HG02798 (cell line): ENCODE results near the gene UBASH3A.

ENCODE experiments used
- ATAC-seq: cut with Tn5 transposase; IDR thresholded peaks from one replicate; pipeline ENCODE4 v1.9.1; 2021; ENCODE audit warnings: mild to moderate bottlenecking; ENCODE audit not compliant: unreplicated experiment, poor library complexity

Gene UBASH3A

DNA sequence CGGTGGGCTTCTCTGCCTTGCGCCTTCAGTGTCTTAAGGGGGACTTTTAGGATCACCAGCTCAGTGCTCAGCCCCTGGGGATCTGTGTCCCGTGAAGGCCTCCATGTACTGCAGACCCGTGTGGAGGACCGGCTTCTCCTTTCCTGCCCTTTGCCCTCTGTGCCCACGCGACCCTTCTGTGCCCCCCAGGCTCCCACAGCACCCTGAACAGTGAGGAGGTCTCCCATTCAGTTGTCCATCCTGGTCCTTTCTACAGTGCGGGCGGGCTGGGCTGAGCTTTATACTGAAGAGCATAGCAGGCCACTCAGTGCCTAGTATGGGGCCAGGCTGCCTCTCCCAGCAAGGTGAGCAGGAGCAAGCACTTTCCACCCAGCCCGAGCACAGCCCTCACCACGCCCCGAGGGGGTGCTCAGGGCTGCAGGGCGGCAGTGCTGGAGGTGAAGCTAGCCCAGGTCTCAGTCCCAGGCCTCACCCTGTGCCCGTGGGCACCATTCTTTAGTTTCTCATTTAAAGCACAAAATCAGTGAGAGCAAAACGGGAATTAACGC, 29.7 kb upstream of the UBASH3A start:
- ATAC-seq, result no peak

DNA sequence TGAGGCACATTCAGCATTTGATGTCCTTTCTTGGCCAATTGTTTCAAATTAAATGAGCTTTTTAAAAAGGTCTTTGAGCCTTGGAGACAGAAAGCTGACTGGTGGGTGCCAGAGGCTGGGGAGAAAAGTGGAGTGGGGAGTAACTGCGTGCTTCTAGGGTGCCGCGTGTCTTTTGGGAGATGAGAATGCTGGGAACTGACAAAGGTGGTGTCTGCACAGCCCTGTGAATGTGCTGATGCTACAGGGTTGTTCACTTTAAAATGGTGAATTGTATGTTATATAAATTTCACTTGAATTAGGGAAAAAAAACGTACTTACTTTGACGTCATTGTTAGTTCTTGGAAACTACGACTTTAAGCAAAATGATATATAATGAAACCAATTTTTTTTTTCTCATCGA, 29.2 kb upstream of the UBASH3A start:
- no peak for ATAC-seq

DNA sequence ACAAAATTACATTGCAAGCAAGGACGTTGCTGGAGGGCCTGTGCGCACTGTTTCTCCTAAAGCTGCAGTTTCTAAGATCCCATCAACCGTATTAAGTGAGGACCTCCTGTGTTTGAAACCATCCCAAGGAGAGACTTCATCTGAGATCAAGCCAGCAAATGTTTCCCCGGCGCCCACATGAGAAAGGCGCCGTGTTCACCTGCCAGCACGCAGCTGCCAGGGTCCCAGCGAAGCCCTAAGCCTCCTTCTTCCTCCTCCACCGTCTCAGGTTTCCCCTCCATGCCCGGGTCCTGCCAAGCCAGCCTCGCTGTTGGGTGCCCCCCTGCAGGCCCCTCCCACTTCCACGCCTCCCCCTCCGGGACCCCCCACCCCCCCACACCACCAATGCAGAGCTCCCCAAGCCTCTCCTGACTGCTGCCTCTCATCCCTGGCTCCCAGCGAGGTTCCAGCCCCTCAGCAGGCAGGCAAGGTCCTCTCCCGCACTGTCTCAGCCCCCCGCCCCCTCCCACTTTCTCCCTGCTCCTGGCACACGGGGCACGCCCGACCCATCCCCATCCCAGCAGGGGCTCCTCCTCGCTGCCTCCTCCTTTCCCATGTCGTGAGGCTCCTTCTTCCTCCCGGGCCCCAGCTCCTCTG, 28.7 kb upstream of the UBASH3A start:
- ATAC-seq, result no peak

- ATAC-seq, result no peak
These were observed 28.2 kb upstream of the UBASH3A start for GRCh38 chr21:42375506-42375905.

DNA sequence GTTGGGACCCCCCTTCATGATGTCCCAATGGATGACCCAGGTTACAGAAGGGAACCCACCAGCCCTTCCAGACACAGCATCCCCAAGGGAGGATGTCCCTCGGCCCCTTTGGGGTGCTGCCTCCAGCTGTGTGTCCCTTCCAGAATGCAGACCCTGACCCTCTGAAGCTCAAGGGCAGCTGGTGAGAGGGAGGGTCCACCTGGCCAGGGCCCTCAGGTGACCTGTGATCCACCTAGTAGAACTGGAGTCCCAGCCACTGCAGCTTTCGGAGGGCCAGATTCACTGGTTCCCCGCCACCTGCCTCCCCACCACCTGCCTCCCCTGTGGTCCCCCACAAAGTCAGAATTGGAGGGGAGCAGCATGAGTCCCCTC, 27.8 kb upstream of the UBASH3A start:
- no peak for ATAC-seq

- ATAC-seq, result no peak
These were observed 27.2 kb upstream of the UBASH3A start for GRCh38 chr21:42376338-42376982.

GRCh38 chr21:42377211-42377950, 26.3 kb upstream of the UBASH3A start:
- no peak for ATAC-seq

DNA sequence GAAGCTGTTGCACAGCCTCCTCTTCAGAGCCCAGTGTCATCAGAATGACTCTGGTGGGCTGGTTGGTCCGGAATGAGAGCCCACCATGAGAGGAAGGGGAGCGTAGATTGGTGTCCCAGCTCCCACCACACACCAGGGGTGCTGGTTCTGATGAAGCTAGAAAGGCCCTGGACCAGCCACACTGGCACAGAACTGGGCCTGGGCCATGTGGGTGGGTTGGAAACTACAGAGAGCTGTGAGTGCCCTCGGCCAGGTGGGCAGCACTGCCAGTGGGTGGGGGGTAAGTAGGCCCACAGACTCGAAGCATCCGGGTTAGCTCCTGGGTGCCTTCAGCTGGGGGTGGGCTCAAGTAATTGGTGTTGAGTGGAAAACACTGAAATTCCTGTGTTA, 25.8 kb upstream of the UBASH3A start:
- ATAC-seq, result no peak

GRCh38 chr21:42378418-42378817, 25.3 kb upstream of the UBASH3A start:
- no peak for ATAC-seq

- no peak for ATAC-seq
These were observed 24.1 kb upstream of the UBASH3A start for GRCh38 chr21:42379426-42380215.

DNA sequence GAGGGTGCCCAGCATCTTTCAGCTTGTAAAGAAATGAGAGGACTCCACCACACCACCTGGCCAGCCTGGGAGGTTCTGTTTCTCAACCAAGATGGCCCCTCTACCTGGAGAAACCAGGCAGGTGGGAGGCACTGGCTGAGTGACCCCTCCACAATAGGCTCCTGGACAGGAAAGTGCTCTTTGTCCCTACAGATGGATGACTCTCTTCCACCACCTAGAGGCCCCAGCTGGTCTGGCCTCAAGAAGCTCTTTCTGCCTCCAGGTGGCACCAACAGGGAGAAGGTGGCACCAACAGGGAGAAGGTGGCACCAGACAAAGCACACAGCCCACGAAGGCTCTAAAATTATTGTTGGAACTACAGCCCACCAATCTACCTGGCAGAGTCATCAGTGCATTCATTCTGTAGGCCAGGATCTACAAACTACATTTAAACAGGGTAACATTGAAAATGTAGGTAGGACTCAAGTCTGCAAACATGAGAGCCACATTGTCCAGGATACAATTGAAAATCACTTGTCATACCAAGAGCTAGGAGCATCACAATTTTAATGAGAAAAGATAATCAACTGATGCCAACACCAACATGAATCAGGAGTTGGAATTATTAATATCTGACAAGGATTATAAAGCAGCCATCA, 22.2 kb upstream of the UBASH3A start:
- ATAC-seq, result no peak

GRCh38 chr21:42382915-42383314, 20.8 kb upstream of the UBASH3A start:
- ATAC-seq, result no peak

GRCh38 chr21:42383331-42383730, 20.4 kb upstream of the UBASH3A start:
- no peak for ATAC-seq

DNA sequence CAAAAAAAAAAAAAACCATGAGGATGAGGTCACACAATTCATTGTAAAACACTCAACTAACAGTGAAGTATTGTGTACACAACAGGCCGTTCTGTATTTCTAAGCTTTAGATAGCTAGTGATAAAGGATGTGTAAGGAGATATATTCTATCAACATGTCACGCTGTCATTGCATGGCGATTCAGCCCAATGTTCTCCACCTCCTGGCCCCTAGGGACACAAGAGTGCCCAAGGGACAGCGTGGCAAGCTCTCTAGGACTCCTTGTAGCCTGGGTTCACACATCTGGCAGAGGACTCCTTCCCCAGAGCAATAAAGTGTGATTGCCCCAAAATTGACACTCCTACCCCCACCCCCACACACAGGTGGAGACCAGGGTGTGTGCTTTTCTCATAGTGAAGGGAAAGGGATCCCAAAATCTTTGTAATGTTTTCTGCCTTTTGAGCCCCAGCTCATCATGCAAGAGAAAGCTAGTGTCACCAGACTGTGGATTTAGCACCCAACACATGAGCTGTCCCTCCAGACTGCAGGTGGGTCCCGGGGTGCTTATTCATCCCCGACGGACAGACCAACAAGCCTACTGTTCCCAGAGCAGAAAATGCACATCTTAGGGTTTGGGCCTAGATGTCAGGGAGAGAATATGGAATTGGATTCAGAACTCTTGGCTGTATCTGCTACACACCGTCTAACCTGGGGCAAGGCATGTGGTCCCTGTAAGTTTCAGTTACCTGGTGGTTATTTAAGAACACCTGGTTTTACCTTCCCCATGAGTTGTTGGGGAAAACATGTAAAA, 19.4 kb upstream of the UBASH3A start:
- no peak for ATAC-seq

DNA sequence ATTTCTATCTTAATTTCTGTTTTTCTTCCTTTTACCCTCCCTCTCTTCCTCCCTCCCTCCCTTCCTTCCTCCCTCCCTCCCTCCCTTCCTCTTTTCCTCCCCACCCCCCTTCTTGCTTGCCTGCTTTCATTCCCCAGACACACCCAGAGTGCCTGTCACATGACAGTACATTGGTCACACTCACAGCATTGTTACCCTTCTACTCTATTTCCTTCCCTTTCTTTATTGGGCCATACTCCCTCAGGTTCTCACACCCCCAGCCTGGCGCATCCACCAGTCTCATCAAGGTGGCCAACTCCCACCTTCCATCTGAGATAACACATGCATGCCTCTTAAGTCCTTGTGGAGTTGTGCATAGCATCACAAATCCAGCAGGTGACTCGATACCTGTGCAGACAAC, 18.7 kb upstream of the UBASH3A start:
- no peak for ATAC-seq

DNA sequence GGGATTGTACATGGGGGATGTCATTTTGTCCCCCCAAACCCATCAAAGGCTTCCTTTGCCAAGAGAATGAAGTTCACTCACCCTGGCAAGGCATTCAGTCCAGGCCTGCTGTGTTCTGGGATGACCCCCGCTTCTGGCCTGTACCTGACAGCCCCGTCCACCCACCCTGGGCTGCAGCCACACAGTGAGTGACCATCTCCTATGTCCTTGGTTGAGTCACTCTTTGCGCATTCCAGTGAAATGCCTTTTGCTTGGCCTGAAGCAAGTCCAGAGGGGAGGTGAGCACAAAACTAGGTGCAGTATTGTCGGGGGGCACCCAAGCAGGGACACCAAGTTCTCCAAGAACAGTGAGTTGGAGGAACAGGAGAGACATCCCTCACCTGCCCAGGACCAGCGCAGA, 18.1 kb upstream of the UBASH3A start:
- no peak for ATAC-seq

DNA sequence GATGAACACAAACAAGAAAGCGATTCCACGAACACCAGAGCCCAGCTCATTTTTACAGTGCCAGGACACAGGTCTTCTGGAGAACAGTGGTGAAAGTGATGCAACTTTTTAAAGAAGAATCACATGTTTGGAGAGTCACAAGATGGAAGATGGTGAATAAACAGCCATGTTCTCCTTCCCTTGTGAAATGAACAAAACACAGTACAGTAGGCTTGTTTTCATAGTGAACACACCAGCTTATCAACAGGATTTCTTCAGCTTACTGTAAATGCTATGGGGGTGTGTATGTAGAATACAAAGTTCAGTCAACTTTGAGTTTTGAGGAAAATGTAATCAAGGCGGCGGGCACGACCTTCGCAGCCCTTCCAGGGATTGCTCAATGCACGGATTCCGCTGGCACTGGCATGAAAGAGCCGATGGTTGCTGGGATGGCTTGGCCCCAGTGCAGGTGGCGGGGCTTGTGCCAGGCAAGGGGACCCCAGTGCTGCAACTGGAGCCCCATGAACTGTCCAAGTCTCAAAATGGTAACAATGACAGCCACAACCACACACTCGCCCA, 17.6 kb upstream of the UBASH3A start:
- ATAC-seq, result no peak

DNA sequence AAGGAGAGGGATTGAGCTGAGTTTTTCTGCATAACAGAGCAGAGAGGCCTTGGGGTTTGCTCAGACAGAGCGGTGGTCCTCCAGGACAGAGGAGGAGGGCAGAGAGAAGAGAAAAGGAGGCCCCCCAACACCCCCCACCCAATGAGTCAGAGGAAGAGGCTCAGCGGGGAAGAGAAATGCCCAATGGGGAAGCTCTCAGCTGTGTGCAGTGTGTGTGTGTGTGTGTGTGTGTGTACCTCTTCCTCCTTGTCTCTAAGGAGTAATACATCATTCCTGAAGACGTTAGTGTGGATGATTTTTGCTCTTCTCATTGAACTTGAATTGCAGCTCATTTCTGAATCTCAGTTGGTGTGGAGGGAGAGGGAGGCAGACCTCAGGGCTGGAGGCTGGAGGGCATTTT, 16.5 kb upstream of the UBASH3A start:
- ATAC-seq, result no peak

DNA sequence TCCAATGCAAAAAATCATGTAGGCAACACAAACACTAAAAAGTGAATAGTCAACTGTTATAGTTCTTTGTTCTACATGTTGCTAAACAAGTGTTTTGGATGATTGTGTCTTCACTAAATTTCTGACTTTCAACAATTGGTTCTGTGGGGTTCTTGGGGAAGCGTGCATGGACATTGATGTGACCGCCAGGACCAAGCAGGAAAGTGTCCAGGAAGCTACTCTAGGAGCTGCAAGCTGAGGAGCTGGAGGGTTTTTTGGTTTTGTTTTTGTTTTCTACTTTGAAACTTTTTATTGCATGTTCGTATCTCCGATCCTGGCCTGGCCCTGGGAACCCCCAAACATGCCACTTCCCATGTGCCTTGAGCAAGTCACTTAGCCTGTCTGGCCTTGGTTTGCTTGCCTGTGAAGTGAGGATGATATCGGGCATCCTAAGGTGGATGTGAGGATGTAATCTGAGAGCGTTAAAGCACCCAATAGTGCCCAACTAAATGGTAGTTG, 15.8 kb upstream of the UBASH3A start:
- no peak for ATAC-seq
